Stimulated activated naive CD8-positive, alpha-beta T cell treated with anti-CD3 and anti-CD28 coated beads, Interleukin-15, amount 100 ng/mL, for 72 hours (primary cell): ENCODE measurements around the gene JHY.

Experiments
- ATAC-seq: fragments of 150-1000 bp; cut with Tn5 transposase; 2 replicates; pipeline ENCODE4 v1.10.0; 2021; ENCODE audit warnings: mild to moderate bottlenecking, moderate library complexity
- DNase-seq, 2 donors: peaks; one replicate each; pipeline ENCODE4 v3.0.0; 2021 to 2022
- H3K27ac Mint-ChIP-seq, 2 donors: one replicate each; pipeline ENCODE4 v1.8.0; 2022; ENCODE audit warnings: mild to moderate bottlenecking in 2 of 2, mixed read lengths in 2 of 2, moderate library complexity in 2 of 2
- H3K27me3 Mint-ChIP-seq: one replicate; pipeline ENCODE4 v1.8.0; 2022; ENCODE audit warnings: mixed read lengths
- H3K4me1 Mint-ChIP-seq: one replicate; pipeline ENCODE4 v1.8.0; 2022; ENCODE audit warnings: mild to moderate bottlenecking, mixed read lengths
- H3K4me3 Mint-ChIP-seq, 2 donors: one replicate each; pipeline ENCODE4 v1.8.0; 2022; ENCODE audit warnings: mild to moderate bottlenecking in 2 of 2, mixed read lengths in 2 of 2, moderate library complexity in 1 of 2
- H3K9me3 Mint-ChIP-seq, 2 donors: one replicate each; pipeline ENCODE4 v1.8.0; 2022; ENCODE audit warnings: mixed read lengths in 2 of 2

Gene JHY

GRCh38 chr11:122898799-122899198 lies 16.2 kb downstream of the JHY start:
- ATAC-seq (no peak), DNase-seq (no peak)
- Mint-ChIP-seq H3K9me3 (no peaks in the 10 kb centered on the region), H3K27ac (no peak overlapping the region), H3K27me3 (no peaks in the 10 kb centered on the region), H3K4me3 (no peak overlapping the region), H3K4me1 (peaks cover 10% of the 10 kb centered on the region)

DNA sequence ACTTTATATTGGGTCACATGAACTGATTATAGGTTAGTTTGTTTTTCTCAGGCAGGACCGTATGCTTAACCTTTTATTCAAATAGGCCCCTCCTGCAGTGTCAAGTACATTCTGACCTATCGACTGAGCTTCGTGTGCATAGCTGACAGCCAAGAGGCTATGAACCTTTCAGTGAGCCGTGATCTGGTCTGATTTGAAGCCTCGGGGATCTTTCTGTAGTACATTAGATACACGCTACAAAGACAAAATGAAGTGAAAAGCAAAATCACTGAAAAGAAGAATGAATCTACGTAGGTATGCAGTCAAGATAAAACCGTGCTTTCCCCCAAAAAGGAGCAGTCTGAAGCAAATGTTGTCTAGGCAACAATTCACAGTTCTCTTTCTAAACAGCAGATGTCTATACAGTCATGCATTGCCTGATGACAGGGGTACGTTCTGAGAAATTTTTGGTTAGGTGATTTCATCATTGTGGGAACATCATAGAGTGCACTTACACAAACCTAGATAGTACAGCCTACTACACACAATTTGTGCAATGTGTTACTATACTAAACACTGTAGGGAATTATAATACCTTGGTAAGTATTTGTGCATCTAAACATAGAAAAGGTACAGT lies 18.1 kb downstream of the JHY start:
- H3K4me3 Mint-ChIP-seq = no peak overlapping the region
- H3K27ac Mint-ChIP-seq = peak overlapping the region in 1 of 2 donors; percentile 34
- H3K9me3 Mint-ChIP-seq = no peaks in the 10 kb centered on the region
- H3K4me1 Mint-ChIP-seq = peaks cover 6% of the 10 kb centered on the region
- DNase-seq = no peak
- no peaks in the 10 kb centered on the region for H3K27me3 Mint-ChIP-seq
- peak; percentile 80 for ATAC-seq

GRCh38 chr11:122902951-122903350 lies 20.4 kb downstream of the JHY start:
- Mint-ChIP-seq H3K4me1 (peaks cover 4% of the 10 kb centered on the region), H3K4me3 (no peak overlapping the region), H3K9me3 (no peaks in the 10 kb centered on the region), H3K27me3 (no peaks in the 10 kb centered on the region), H3K27ac (no peak overlapping the region)
- no peak for DNase-seq
- ATAC-seq = no peak

GRCh38 chr11:122910775-122911174 lies 28.2 kb downstream of the JHY start:
- no peaks in the 10 kb centered on the region for H3K4me1 Mint-ChIP-seq
- DNase-seq = no peak
- no peak for ATAC-seq
- H3K27me3 Mint-ChIP-seq = no peaks in the 10 kb centered on the region
- H3K4me3 Mint-ChIP-seq = no peak overlapping the region
- no peak overlapping the region for H3K27ac Mint-ChIP-seq
- H3K9me3 Mint-ChIP-seq = no peaks in the 10 kb centered on the region

GRCh38 chr11:122917311-122917710 lies 34.8 kb downstream of the JHY start:
- Mint-ChIP-seq H3K4me1 (no peaks in the 10 kb centered on the region), H3K27ac (no peak overlapping the region), H3K27me3 (no peaks in the 10 kb centered on the region), H3K4me3 (no peak overlapping the region), H3K9me3 (no peaks in the 10 kb centered on the region)
- DNase-seq (no peak), ATAC-seq (no peak)

DNA sequence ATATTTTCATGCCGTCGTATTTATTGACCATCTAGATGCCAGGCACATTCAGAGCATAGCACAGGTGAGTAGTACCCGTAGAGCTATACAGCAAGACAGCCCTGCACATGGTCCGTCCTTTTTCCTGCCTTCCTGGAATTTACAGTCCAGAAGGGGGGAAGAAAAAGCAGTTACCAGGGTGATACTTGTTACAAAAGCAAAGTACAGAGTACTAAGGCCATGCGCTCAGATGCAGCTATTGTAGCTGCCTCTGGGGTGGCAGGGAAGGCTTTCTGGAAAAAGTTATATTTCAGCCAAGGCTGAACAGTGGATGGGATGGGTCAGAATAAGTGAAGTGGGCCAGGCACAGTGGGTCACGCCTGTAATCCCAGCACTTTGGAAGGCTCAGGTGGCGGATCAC lies 36.2 kb downstream of the JHY start:
- no peaks in the 10 kb centered on the region for H3K4me1 Mint-ChIP-seq
- H3K9me3 Mint-ChIP-seq = no peaks in the 10 kb centered on the region
- H3K27me3 Mint-ChIP-seq = no peaks in the 10 kb centered on the region
- ATAC-seq (no peak), DNase-seq (no peak)
- H3K27ac Mint-ChIP-seq = no peak overlapping the region
- no peak overlapping the region for H3K4me3 Mint-ChIP-seq

DNA sequence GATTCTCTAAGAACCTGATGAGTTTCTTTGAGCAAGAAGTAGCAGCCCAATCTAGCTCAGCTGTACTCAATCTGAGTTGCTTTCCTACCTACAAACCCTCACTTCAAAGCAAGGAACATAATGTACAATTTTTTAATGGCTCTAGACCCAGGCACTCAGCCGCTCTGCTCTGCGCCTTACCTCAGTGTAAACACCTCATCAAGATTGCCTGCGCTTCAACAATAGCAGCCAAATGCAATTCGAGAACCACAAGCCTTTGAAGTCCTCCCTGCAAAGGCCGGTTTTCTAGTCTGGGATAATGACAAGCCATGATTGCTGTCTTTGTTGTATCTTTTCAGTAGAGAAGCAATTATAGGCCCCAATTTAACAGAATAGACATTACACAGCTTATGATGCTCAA lies 38.0 kb downstream of the JHY start:
- Mint-ChIP-seq H3K27ac (no peak overlapping the region), H3K9me3 (no peaks in the 10 kb centered on the region), H3K27me3 (no peaks in the 10 kb centered on the region), H3K4me1 (no peaks in the 10 kb centered on the region), H3K4me3 (no peak overlapping the region)
- no peak for ATAC-seq
- no peak for DNase-seq

- Mint-ChIP-seq H3K9me3 (no peaks in the 10 kb centered on the region), H3K27me3 (no peaks in the 10 kb centered on the region), H3K27ac (no peak overlapping the region), H3K4me1 (no peaks in the 10 kb centered on the region), H3K4me3 (no peak overlapping the region)
- DNase-seq = no peak
- no peak for ATAC-seq
These were observed 40.3 kb downstream of the JHY start for GRCh38 chr11:122922893-122923292.

DNA sequence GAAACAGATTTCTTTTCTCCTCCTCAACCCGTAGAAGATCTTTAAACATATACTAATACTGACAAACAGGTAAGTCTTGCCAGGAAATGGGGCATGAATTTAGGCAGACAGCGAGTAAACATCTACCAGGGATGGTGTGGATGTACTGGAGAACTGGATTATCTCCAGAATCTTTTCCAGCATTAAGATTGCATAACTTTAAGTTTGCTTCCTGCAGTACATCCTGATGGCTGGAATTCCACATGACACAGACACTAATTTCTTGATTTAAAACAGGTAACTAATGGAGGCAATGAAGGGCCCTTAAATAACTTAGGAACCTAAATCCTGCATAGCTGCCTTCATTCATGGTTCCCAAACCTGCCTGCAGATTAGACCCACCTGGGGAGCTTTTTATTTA lies 40.7 kb downstream of the JHY start:
- no peaks in the 10 kb centered on the region for H3K4me1 Mint-ChIP-seq
- ATAC-seq (no peak), DNase-seq (no peak)
- H3K4me3 Mint-ChIP-seq = no peak overlapping the region
- no peaks in the 10 kb centered on the region for H3K27me3 Mint-ChIP-seq
- H3K9me3 Mint-ChIP-seq = no peaks in the 10 kb centered on the region
- no peak overlapping the region for H3K27ac Mint-ChIP-seq

DNA sequence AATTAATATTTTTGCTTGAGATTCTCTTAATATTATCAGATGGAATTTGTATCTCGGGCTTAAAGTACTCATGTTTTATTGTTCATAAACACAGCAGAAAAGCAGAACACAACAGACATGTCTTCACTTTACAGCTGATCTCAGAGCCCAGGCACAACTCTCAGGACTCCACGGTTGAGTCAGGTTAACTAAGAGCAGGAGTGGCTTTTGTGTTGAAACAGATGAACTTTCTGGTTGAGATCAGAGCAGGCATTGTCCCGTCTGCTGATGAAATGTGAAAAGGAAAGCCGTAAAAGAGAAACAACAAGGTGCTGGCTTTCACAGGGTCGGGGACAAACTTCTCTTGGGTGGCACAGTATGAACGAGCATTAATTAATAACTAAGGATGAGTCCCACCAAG lies 49.0 kb downstream of the JHY start:
- Mint-ChIP-seq H3K27me3 (no peaks in the 10 kb centered on the region), H3K4me3 (no peak overlapping the region), H3K9me3 (peaks cover 0 to 3% of the 10 kb centered on the region in 2 donors), H3K27ac (peak overlapping the region in 1 of 2 donors; percentile 76), H3K4me1 (no peaks in the 10 kb centered on the region)
- ATAC-seq = no peak
- no peak for DNase-seq

DNA sequence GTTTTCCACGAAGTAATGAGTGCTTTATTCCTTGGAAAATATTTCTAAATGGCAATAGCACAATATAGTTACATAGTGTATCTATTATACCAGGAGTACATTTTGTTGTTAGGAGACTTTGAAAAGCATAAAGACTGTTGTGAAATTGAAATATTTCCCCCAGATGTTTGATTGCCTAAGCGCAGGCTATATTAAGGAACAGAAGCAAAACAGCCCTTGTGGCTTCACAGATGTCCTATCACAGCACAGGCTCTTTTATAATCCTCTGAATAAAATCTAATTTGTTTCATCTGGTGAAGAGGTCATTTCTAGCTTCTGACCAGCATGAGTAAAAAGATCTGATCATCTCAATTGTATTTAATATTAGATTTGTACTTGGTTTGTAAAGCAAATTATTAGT lies 50.9 kb downstream of the JHY start:
- Mint-ChIP-seq H3K27ac (no peak overlapping the region), H3K9me3 (peaks cover 0 to 3% of the 10 kb centered on the region in 2 donors), H3K4me1 (no peaks in the 10 kb centered on the region), H3K27me3 (no peaks in the 10 kb centered on the region), H3K4me3 (no peak overlapping the region)
- ATAC-seq (no peak), DNase-seq (no peak)

- ATAC-seq = no peak
- Mint-ChIP-seq H3K4me1 (no peaks in the 10 kb centered on the region), H3K9me3 (peaks cover 0 to 3% of the 10 kb centered on the region in 2 donors), H3K4me3 (no peak overlapping the region), H3K27ac (no peak overlapping the region), H3K27me3 (no peaks in the 10 kb centered on the region)
- DNase-seq = no peak
These were observed 55.4 kb downstream of the JHY start for GRCh38 chr11:122937983-122938382.

DNA sequence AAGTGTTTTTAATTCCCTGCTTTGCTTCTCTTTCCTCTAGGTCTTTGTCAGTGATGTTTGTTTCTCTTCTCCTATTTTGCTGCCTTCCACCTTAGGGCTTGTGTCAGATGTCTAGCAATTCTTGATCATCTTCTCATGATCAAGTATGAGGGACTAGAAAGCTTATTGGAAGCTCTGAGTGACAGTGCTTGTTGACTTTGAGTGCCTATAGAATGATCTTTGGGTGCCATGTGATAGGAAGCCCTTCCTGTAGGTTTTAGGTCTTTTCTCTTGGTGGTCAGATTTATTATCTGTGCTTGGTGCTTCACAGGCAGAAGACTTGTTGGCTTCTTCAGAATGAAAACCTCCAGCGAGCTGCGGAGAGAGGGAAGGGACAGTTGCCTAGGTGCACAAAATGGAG lies 56.0 kb downstream of the JHY start:
- Mint-ChIP-seq H3K27me3 (no peaks in the 10 kb centered on the region), H3K27ac (no peak overlapping the region), H3K4me3 (no peak overlapping the region), H3K9me3 (peaks cover 0 to 3% of the 10 kb centered on the region in 2 donors), H3K4me1 (no peaks in the 10 kb centered on the region)
- ATAC-seq (no peak), DNase-seq (no peak)

- ATAC-seq (no peak), DNase-seq (no peak)
- H3K9me3 Mint-ChIP-seq = no peaks in the 10 kb centered on the region
- peaks cover 14% of the 10 kb centered on the region for H3K4me1 Mint-ChIP-seq
- H3K27me3 Mint-ChIP-seq = no peaks in the 10 kb centered on the region
- no peak overlapping the region for H3K4me3 Mint-ChIP-seq
- H3K27ac Mint-ChIP-seq = no peak overlapping the region
These were observed 68.7 kb downstream of the JHY start for GRCh38 chr11:122951211-122951610.

DNA sequence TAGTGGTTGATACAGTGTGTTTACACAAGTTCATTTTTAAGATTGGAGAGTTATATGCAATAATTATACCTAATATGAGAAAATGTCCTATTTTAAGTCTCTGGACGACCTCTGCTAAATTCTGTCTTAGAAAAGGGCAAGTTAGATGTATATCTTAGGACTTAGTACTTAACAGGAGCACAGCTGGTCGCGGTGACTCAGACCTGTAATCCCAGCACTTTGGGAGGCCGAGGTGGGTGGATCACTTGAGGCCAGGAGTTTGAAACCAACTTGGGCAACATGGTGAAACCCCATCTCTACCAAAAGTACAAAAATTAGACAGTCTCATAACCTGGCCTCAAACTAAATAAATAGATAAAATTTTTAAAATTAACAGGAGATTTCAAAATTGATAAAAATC lies 71.9 kb downstream of the JHY start:
- Mint-ChIP-seq H3K9me3 (no peaks in the 10 kb centered on the region), H3K27ac (no peak overlapping the region), H3K4me3 (no peak overlapping the region), H3K4me1 (peaks cover 10% of the 10 kb centered on the region), H3K27me3 (no peaks in the 10 kb centered on the region)
- ATAC-seq = no peak
- DNase-seq = no peak

DNA sequence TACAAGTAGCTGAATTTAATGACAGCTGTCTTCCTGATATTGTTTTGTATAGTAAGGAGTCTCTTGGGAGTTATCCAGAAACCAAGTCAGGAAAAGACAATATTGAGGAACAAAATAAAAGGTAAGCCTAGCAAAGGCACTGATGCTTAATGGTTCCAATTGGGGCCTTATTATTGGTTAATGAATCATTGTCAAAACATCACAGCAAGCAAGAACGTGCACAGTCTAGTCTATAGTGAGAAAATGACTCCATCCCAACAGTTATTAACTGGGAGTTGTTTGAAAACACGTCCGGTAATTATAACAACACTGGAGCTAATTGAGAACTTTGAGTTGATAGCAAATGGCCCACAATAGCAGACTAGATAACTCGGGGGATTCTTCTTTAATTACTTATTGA lies 81.4 kb downstream of the JHY start:
- peaks cover 5% of the 10 kb centered on the region for H3K4me1 Mint-ChIP-seq
- H3K27ac Mint-ChIP-seq = no peak overlapping the region
- no peaks in the 10 kb centered on the region for H3K9me3 Mint-ChIP-seq
- no peak for DNase-seq
- no peak for ATAC-seq
- peaks cover 39% of the 10 kb centered on the region for H3K27me3 Mint-ChIP-seq
- no peak overlapping the region for H3K4me3 Mint-ChIP-seq

DNA sequence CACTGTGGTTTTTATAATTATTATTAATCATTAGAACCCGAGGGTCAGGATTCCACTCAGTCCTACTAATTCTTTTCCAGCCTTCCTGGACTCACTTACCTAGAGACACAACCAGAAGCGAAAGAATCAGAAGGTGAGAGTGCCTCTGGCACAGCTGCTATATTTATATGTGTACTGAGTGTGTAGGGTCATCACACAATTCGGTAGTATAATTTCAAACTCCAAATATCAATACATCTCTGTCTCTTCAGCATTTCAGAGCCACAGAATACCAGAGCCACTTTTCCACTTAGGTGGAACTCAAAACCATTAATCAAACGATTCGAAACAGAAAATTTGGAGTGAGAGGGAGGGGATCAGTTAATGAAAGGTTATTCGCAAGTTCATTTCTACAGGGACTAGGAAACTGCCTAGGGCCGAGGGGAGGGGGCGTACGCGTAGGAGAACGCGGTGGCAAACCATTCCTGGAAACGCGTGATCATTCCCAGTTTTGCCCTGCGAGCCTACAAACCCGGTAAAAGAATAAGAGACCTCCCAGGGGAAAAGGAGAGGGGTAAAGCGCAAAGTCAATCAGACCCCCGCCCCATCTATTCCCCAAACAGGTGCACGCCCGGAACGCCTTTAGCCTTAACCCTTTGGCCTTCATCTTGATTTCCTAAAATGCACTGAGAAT lies 93.6 kb downstream of the JHY start:
- no peak overlapping the region for H3K27ac Mint-ChIP-seq
- H3K27me3 Mint-ChIP-seq = peaks cover 97% of the 10 kb centered on the region
- no peaks in the 10 kb centered on the region for H3K9me3 Mint-ChIP-seq
- DNase-seq (no peak), ATAC-seq (no peak)
- peaks cover 41% of the 10 kb centered on the region for H3K4me1 Mint-ChIP-seq
- peak overlapping the region; percentile 71 to 78 for H3K4me3 Mint-ChIP-seq
